HT1080 (cell line): ENCODE results near the gene KCNT1. TPM values are rescaled to one million over a fixed set of nuclear protein-coding genes. Genes with fewer than 3 reads are reported as not detected.

Experiments
- total RNA-seq: library from RNA; depleted of rRNA; stranded (reverse); fragments of >200 nt; shearing (Covaris generic); gene quantifications from 2 replicates; pipeline ENCODE4 v1.2.3, GENCODE V29; 2014; rRNA removed

Gene KCNT1
- total RNA-seq, 1 experiment from 2014 or later: not detected

Other genes with a start within 250 kb of the KCNT1 start
- gene PPP1R26, start 222.4 kb upstream of the KCNT1 start, total RNA-seq: 31.9 and 36.2 TPM in 2 replicates
- gene MRPS2, start 201.5 kb upstream of the KCNT1 start, total RNA-seq: 106 and 170 TPM in 2 replicates
- 0.33 TPM in 1 of 2 replicates, not detected in the other for gene LCN1, start 180.7 kb upstream of the KCNT1 start, total RNA-seq
- 0.24 TPM in 1 of 2 replicates, not detected in the other for gene OBP2A, start 156.1 kb upstream of the KCNT1 start, total RNA-seq
- 15.7 and 17.5 TPM in 2 replicates for gene PAEP, start 140.4 kb upstream of the KCNT1 start, total RNA-seq
- gene GLT6D1, start 62.6 kb upstream of the KCNT1 start, total RNA-seq: not detected in 2 replicates
- gene LCN9, start 38.9 kb upstream of the KCNT1 start, total RNA-seq: not detected in 2 replicates
- 0.23 TPM in 1 of 2 replicates, not detected in the other for gene SOHLH1, start 2.7 kb upstream of the KCNT1 start, total RNA-seq
- 25.6 and 26.0 TPM in 2 replicates for gene CAMSAP1, start 205.4 kb downstream of the KCNT1 start, total RNA-seq